K562 (cell line): ENCODE results near the gene PDGFA. TPM values are rescaled to one million over a fixed set of nuclear protein-coding genes. Genes with fewer than 3 reads are reported as not detected.
A peak's percentile ranks its signal among the peaks of the same experiment; 100 is the strongest.

ENCODE experiments used
- ARID1B ChIP-seq: fragments of 450-650 bp; IDR thresholded peaks from 2 replicates; pipeline ENCODE4 v1.6.1; 2016; ENCODE audit warnings: antibody characterized with exemption, mild to moderate bottlenecking, inconsistent platforms
- BCOR ChIP-seq: fragments of 450-650 bp; IDR thresholded peaks from 2 replicates; pipeline ENCODE4 v1.6.1; 2016
- BHLHE40 ChIP-seq: IDR thresholded peaks from 2 replicates; pipeline ENCODE4 v1.6.1; 2011; ENCODE audit warnings: low read length, improper control_type of control experiment
- CBFA2T2 ChIP-seq: fragments of 450-650 bp; conservative IDR thresholded peaks from 2 replicates; pipeline ENCODE4 v1.6.1; 2017; ENCODE audit warnings: mild to moderate bottlenecking
- CBX3 ChIP-seq, 2 experiments: IDR thresholded peaks; 1 replicate in 1 of 2; 2 replicates in 1 of 2; pipeline ENCODE4 v1.6.1; 2012; ENCODE audit warnings: inconsistent platforms in 2 of 2, low read length in 2 of 2, borderline replicate concordance in 1 of 2, control low read depth in 1 of 2
- FOXA3 ChIP-seq, 2 experiments: fragments of 450-650 bp in 1 of 2; sonication (generic) in 1 of 2; formaldehyde crosslinking; IDR thresholded peaks in 1 of 2; conservative IDR thresholded peaks in 1 of 2; 2 replicates each; pipeline versions ENCODE4 v1.4.0 to v1.8.0; 2020 to 2022; ENCODE audit warnings: mild to moderate bottlenecking in 2 of 2, missing genetic modification reagents in 1 of 2
- FOXJ3 ChIP-seq: sonication (generic); formaldehyde crosslinking; IDR thresholded peaks from 2 replicates; pipeline ENCODE4 v1.4.0; 2020; ENCODE audit warnings: mild to moderate bottlenecking, missing genetic modification reagents
- GATAD2B ChIP-seq: fragments of 450-650 bp; IDR thresholded peaks from 2 replicates; pipeline ENCODE4 v1.6.1; 2017; ENCODE audit warnings: mild to moderate bottlenecking, borderline replicate concordance
- GMEB1 ChIP-seq: fragments of 250-450 bp; sonication (Bioruptor Pico); IDR thresholded peaks from 2 replicates; pipeline ENCODE4 v1.4.0; 2020; ENCODE audit warnings: mild to moderate bottlenecking
- JUN ChIP-seq, 2 experiments: sonication (generic) in 1 of 2; formaldehyde crosslinking in 1 of 2; IDR thresholded peaks; 2 replicates each; pipeline versions ENCODE4 v1.6.1 to v1.8.0; 2012 to 2022; ENCODE audit warnings: borderline replicate concordance in 2 of 2, mild to moderate bottlenecking in 2 of 2, improper control_type of control experiment in 1 of 2, low read depth in 1 of 2, low read length in 1 of 2, missing genetic modification reagents in 1 of 2
- NCOA1 ChIP-seq: fragments of 450-650 bp; IDR thresholded peaks from 2 replicates; pipeline ENCODE4 v1.6.1; 2016; ENCODE audit warnings: low read depth
- NCOR1 ChIP-seq: fragments of 450-650 bp; IDR thresholded peaks from 2 replicates; pipeline ENCODE4 v1.6.1; 2016; ENCODE audit warnings: mild to moderate bottlenecking, moderate library complexity
- POLR2AphosphoS5 ChIP-seq: IDR thresholded peaks from 2 replicates; pipeline ENCODE4 v1.6.1; 2011; ENCODE audit warnings: mild to moderate bottlenecking, low read depth, low read length, moderate library complexity; ENCODE audit not compliant: control insufficient read depth, insufficient read depth
- SMAD4 ChIP-seq: fragments of 250-450 bp; sonication (Bioruptor Pico); conservative IDR thresholded peaks from 2 replicates; pipeline ENCODE4 v1.8.0; 2021; ENCODE audit warnings: inconsistent platforms, mild to moderate bottlenecking, moderate library complexity
- SP1 ChIP-seq: sonication (generic); formaldehyde crosslinking; IDR thresholded peaks from 2 replicates; pipeline ENCODE4 v1.8.1; 2022; ENCODE audit warnings: mild to moderate bottlenecking, missing genetic modification reagents
- TEAD4 ChIP-seq, 2 experiments: sonication (generic) in 1 of 2; formaldehyde crosslinking in 1 of 2; IDR thresholded peaks; 2 replicates each; pipeline versions ENCODE4 v1.6.1 to v1.8.0; 2012 to 2022; ENCODE audit warnings: borderline replicate concordance in 1 of 2, inconsistent platforms in 1 of 2, low read length in 1 of 2, mild to moderate bottlenecking in 1 of 2, missing genetic modification reagents in 1 of 2
- UBTF ChIP-seq, 2 experiments: IDR thresholded peaks; 2 replicates each; pipeline ENCODE4 v1.6.1; 2012; ENCODE audit warnings: improper control_type of control experiment in 2 of 2, low read depth in 2 of 2, low read length in 2 of 2, borderline replicate concordance in 1 of 2
- ZFX ChIP-seq: sonication (generic); formaldehyde crosslinking; IDR thresholded peaks from 2 replicates; pipeline ENCODE4 v1.8.0; 2022; ENCODE audit warnings: mild to moderate bottlenecking, missing genetic modification reagents, moderate library complexity
- ZNF668 ChIP-seq: fragments of 250-450 bp; sonication (Bioruptor Pico); IDR thresholded peaks from 2 replicates; pipeline ENCODE4 v1.8.0; 2022; ENCODE audit warnings: mild to moderate bottlenecking, inconsistent platforms
- polyA plus RNA-seq, 8 experiments: library from polyadenylated mRNA; depleted of rRNA in 4 of 8; stranded (reverse) in 5 of 8; unstranded in 3 of 8; fragments of >200 nt; fragmentation: Nextera tagmentation in 2 of 8; fragmentation: Illumina TruSeq in 1 of 8; extraction: Ambion mirVana in 2 of 8; extraction: Trizol in 1 of 8; gene quantifications; 2 replicates each; pipeline versions ENCODE4 v1.2.1 to v1.2.3, GENCODE V29; 2011 to 2014; ENCODE audit warnings: inconsistent platforms in 1 of 8, missing spikeins in 1 of 8
- total RNA-seq, 7 experiments: library from RNA; depleted of rRNA in 6 of 7; stranded (reverse); fragments of >200 nt in 6 of 7; fragmentation: Illumina TruSeq in 2 of 7; extraction: Trizol in 2 of 7; gene quantifications; 2 replicates each; pipeline versions ENCODE4 v1.2.1 to v1.2.3, GENCODE V29; 2011 to 2021; ENCODE audit warnings: low replicate concordance in 1 of 7

The PDGFA gene
- total and polyA plus RNA-seq, 9 of the 15 experiments (the other 6 are each of a cell fraction or from before 2014, with no cell fraction given): 2.5 to 10.2 (median 4.6) TPM

- TF ChIP-seq BHLHE40 (peak; percentile 62), ARID1B (peak; percentile 59), SMAD4 (peak; percentile 84), NCOR1 (peak; percentile 70), POLR2AphosphoS5 (no peak), NCOA1 (no peak), TEAD4 (IDR thresholded peaks at IDR 0.05; ENCODE audit: low read length) (peak; percentile 58), TEAD4 (CRISPR knock-in tag; IDR thresholded peaks at IDR 0.05; ENCODE audit: borderline replicate concordance) (no peak), GATAD2B (peak; percentile 26; the same call in 1 of the 2 replicates), JUN (IDR thresholded peaks at IDR 0.05; ENCODE audit: borderline replicate concordance, low read depth, low read length) (no peak), JUN (CRISPR knock-in tag; IDR thresholded peaks at IDR 0.05; ENCODE audit: borderline replicate concordance) (no peak), FOXJ3 (CRISPR knock-in tag) (no peak), UBTF (IDR thresholded peaks at IDR 0.05; ENCODE audit: borderline replicate concordance in 1 of 2, low read depth in 2 of 2, low read length in 2 of 2) (0 out of 4 replicates have a peak, but pooled peaks of 1 of the 2 experiments have one; percentile 61), BCOR (0 out of 2 replicates have a peak, but pooled peaks have one; percentile 14), ZNF668 (CRISPR knock-in tag) (no peak), CBFA2T2 (peak; percentile 53), CBX3 (IDR thresholded peaks at IDR 0.05; ENCODE audit: borderline replicate concordance in 1 of 2, low read length in 2 of 2) (peak in 1 of 2 experiments; percentile 13; a peak in 1 of 3 replicates), SP1 (CRISPR knock-in tag) (0 out of 2 replicates have a peak, but pooled peaks have one; percentile 4), GMEB1 (0 out of 2 replicates have a peak, but pooled peaks have one; percentile 12), ZFX (CRISPR knock-in tag) (peak; percentile 61), FOXA3 (CRISPR knock-in tag; conservative IDR thresholded peaks at IDR 0.05 in 1 of 2, IDR thresholded peaks at IDR 0.05 in 1 of 2) (no peak)
These were observed 2.7 kb upstream of the PDGFA start (continued) for GRCh38 chr7:522071-522950.
